NOMO-1 treated with dmso at 0.1 percent for 144 hours (cell line): ENCODE measurements around the gene LMAN1L.

ENCODE experiments used
- DNase-seq: peaks from one replicate; lab custom pipeline; 2025; ENCODE audit not compliant: unreplicated experiment; lab: John Stamatoyannopoulos, UW

LMAN1L gene

DNA sequence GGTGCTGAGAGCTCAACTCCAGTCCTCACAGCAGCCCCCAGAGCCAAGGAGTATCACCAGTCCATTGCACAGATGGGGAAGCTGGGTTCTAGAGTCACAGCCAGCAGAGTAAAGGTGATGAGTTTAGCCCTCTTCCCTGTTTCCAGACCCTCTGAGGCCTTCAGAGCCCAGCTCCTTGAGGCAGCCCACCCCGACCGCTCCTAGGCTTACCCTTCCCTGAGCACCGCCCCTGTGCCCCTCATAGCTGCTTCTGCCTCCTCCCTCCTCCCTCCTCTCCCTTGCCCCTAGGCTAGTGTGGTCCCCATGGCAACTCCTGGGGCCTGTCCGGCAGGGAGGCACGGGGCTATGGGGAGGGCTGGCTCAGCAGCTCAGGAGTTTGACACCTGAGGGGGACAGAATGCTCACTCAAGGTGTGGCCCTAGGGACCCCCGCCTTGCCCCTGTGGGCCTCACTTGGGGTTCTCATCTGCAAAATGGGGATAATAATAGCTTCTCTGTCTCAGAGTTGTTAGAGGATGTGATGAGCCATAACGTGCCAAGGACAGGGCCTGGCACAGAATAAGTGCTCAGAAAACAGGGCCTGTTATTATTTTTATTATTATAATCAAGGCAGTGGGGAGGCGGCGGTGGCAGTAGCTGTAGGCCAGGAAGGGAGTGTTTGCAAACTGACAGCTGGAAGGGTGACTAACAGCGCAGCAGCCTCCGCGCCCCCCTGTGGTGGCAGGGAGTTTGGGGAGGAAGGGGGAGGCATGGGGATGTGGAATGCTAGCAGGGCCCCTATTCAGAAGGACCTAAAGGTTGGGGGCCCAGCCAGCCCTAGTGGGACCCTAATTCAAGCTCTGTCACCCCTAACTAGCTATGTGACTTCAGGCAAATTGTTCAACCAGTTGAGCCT lies 19.3 kb upstream of the LMAN1L start:
- DNase-seq = no peak

DNA sequence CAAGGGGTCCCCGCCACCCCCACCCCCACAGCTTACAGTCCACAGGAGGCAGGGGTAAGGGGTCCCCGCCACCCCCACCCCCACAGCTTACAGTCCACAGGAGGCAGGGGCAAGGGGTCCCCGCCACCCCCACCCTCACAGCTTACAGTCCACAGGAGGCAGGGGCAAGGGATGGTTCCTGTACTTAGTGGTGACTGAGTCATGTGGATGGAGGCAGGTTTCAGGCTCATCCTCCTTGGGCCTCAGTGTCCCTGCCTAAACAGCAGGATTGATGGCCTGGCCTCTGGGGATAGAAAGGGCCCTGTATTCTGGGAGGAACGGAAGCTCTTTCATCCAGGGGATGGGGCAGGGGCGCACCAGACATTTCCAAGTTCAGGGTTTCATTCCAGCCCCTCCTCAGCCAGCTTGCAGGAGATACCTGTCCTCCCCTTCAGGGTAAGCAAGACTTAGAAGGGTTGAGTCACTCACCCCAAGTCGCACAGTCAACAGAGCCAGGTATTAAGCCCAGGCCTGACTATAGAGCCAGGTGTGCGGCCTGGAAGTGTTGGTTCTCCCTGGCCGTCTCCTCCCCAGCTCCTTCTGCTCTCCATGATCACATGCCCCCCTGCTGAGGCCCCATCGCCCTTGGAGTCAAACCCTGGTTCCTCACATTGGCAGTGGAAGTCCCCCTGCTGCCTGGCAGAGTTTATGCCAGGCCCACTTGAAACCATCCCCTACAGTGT lies 18.2 kb upstream of the LMAN1L start:
- DNase-seq = no peak

DNA sequence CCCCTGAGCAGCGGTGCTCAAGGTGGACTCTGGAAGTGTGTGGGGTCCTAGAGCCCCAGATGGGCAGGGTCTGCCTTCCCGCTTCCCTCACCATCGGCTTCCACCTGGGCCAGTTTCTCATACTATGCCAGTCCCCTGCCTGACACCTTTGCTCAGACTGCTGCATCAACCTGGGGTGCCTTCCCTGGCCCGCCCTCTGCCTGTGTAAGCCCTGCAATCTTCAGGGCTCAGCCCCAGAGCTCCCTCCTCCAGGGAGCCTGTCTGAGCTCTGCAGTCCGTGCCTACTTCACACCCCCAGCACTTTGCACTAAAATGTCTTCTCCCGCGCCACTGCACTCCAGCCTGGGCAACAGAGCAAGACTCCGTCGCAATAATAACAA lies 17.7 kb upstream of the LMAN1L start:
- no peak for DNase-seq

DNA sequence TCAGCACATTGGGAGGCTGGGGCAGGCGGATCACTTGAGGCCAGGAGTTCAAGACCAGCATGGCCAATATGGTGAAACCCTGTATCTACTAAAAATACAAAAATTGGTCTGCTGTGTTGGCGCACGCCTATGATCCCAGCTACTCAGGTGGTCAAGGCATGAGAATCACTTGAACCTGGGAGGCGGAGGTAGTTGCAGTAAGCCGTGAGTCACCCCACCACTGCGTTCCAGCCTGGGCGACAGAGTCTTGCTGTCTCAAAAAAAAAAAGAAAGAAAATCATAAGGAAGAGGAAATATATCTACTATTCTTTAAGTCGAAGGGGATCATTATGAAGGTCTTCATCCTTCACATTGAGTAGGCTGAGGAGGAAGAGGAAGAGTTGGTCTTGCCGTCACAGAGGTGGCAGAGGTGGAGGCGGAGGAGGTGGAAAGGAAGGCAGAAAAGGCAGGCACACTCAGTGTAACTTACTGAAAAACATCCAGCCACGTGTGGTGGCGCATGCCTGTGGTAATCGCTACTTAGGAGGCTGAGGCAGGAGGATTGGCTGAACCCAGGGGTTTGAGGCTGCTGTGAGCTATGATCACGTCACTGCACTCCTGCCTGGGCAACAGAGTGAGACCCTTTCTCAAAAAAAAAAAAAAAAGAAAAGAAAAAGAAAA lies 16.5 kb upstream of the LMAN1L start:
- DNase-seq = no peak

DNA sequence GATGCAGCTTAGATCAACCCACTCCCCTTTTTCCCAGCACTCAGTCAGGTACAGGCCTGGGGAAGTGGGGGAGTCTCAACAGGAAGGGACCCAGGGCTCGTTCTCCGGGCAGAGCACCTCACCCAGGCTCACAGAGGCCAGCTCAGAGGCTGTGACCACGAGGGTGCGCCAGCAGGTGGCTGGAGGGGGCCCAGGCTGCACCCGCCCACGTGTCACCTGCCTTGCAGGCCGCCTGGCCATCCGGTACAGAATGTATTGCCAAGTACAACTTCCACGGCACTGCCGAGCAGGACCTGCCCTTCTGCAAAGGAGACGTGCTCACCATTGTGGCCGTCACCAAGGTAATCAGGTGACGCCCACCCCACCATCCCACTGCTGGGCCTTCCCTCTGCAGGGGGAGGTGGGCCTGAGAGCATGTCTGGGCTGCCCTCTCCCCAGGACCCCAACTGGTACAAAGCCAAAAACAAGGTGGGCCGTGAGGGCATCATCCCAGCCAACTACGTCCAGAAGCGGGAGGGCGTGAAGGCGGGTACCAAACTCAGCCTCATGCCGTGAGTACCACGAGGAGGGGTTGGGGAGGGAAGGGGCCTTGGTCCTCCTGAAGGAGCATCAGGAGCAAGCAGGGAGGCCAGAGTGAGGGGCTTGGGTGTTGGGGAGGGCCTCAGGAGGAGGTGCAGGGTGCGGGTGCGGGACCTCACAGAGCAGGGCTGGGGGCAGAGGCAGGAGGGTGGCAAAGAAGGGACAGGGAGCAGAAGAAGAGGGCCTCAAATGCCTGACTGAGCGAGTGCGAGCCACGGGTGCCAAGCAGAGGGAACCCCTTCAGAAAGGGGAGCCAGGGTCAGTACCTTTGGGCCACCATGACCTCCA lies 14.0 kb upstream of the LMAN1L start:
- no peak for DNase-seq

DNA sequence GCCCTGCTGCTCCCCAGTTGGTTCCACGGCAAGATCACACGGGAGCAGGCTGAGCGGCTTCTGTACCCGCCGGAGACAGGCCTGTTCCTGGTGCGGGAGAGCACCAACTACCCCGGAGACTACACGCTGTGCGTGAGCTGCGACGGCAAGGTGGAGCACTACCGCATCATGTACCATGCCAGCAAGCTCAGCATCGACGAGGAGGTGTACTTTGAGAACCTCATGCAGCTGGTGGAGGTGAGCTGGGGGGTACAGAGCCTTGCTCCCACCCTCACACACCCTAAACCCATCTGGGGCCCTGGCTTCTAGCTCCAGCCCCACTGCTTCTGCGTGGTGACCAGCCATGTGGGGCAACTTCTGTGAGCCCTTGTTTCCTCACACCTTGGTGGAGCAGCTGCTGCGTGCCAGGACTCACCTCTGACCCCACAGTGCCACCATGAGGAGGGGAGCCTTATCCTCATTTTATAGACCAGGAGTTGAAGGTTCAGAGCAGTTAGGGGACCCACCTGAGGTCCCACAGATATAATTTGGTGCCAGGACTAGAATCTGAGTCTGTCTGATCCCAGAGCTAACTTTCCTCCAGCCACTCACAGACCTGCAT lies 13.3 kb upstream of the LMAN1L start:
- peak; percentile 27 for DNase-seq

DNA sequence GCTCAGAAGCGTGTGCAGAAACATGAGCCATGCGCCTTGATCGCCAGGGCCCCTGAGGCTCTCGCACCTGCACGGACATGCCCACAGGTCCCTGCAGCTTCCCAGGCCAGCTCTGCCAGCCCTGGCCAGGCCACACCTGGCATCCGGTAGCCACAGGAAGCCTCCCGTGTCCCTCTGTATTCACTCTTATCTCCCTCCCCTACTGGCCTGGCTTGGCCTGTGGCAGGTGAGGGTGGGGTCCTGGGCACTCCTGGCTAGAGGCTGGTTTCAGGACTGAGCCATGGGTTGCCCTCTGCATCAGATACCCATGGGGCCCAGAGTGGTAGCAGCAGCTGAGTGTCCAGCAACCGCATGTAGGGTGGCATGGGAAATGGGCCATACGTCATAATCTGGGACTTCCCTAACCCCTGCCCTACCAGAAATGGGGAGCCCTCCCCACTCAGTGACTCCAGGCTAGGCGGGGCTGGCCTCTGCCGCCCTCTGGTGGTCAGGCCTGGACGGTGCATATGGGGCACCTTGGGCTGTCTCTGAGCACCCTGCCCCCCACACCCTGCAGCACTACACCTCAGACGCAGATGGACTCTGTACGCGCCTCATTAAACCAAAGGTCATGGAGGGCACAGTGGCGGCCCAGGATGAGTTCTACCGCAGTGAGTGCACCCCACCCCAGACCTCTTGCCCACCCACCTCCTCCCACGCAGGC lies 12.6 kb upstream of the LMAN1L start:
- peak; percentile 88 for DNase-seq

DNA sequence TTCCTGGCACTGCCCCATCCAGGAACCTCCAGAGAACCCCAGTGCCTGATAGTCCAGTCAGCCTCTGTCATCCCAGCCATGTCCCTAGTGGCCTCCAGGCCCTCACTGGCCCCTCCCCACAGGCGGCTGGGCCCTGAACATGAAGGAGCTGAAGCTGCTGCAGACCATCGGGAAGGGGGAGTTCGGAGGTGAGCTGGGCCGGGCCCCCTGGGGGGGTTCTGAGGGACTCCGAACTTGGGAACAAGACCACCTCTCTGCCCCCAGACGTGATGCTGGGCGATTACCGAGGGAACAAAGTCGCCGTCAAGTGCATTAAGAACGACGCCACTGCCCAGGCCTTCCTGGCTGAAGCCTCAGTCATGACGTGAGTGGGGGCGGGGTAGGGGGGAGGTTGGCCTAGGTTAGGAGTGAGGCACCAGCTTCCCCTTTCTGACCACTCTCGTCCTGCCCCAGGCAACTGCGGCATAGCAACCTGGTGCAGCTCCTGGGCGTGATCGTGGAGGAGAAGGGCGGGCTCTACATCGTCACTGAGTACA lies 12.0 kb upstream of the LMAN1L start:
- DNase-seq = peak; percentile 50

DNA sequence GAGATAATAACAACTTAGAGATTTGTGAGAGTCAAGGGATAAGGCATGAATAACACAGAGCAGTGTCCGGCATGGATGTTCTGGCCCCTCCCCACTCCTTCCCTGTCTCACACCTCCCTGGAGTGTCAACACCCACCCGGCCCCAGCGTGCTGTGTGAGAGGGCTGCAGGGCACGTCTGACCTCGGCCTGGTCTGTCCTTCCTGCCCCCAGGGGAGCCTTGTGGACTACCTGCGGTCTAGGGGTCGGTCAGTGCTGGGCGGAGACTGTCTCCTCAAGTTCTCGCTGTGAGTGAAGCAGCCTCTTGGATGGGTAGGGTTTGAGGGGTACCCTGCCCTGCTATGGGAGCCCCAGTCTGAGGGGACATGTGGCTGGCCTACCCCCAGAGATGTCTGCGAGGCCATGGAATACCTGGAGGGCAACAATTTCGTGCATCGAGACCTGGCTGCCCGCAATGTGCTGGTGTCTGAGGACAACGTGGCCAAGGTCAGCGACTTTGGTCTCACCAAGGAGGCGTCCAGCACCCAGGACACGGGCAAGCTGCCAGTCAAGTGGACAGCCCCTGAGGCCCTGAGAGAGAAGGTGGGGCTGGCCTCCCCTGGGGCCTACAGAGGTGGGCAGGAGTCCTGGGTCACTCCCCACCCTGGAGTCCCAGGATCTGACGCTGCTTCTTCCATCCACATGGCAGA lies 11.2 kb upstream of the LMAN1L start:
- no peak for DNase-seq

DNA sequence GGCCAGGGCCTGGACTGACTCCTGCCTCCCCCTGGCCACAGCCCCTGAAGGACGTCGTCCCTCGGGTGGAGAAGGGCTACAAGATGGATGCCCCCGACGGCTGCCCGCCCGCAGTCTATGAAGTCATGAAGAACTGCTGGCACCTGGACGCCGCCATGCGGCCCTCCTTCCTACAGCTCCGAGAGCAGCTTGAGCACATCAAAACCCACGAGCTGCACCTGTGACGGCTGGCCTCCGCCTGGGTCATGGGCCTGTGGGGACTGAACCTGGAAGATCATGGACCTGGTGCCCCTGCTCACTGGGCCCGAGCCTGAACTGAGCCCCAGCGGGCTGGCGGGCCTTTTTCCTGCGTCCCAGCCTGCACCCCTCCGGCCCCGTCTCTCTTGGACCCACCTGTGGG lies 10.3 kb upstream of the LMAN1L start:
- no peak for DNase-seq

DNA sequence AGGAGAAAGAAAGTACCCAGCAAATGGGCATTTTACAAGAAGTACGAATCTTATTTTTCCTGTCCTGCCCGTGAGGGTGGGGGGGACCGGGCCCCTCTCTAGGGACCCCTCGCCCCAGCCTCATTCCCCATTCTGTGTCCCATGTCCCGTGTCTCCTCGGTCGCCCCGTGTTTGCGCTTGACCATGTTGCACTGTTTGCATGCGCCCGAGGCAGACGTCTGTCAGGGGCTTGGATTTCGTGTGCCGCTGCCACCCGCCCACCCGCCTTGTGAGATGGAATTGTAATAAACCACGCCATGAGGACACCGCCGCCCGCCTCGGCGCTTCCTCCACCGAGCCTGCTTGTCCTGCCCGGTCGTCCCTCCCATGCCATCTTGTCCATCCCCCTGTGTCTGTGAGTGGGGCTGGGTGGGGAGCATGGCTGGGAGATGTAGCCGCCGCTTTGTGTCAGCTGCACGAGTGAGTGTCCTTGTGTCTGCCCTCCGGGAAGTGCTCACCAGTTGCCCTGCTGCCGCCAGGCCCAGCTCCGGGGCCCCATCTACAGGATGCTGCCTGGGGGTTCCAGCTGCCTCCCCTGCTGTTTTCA lies 9.7 kb upstream of the LMAN1L start:
- DNase-seq = no peak

DNA sequence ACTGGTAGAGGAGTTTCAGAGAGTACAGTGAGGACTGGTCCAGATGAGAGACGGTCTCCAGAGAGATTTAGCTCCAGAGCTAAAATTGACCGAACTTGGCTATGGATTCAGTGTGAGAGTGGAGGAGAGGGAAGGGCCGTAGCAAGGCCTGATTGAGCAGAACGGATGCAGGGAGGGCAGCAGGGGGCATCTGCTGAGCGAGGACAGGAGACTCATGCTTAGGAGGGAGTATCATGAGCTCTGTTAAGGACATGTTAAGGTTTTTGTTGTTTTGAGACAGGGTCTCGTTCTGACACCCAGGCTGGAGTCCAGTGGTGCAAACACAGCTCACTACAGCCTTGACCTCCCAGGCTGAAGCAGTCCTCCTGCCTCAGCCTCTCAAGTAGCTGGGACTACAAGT lies 7.7 kb upstream of the LMAN1L start:
- DNase-seq = no peak

DNA sequence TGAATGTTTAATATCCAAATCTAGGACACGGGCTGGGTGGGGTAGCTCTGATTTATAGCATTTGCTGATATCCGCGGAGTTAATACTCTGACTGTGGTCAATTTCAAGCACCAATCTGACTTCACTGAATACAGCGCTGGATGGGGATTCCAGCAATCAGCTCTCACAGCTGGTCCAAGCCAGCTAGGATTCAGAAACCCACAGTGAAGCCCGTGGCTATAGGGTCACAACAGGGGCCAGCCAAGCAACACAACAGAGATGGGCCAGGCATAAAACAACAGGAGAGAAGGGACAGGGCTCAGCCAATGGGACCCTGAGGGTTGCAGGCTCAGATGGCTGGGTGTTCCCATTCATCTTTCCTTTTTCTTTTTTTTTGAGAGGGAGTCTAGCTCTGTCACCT lies 5.4 kb upstream of the LMAN1L start:
- no peak for DNase-seq

DNA sequence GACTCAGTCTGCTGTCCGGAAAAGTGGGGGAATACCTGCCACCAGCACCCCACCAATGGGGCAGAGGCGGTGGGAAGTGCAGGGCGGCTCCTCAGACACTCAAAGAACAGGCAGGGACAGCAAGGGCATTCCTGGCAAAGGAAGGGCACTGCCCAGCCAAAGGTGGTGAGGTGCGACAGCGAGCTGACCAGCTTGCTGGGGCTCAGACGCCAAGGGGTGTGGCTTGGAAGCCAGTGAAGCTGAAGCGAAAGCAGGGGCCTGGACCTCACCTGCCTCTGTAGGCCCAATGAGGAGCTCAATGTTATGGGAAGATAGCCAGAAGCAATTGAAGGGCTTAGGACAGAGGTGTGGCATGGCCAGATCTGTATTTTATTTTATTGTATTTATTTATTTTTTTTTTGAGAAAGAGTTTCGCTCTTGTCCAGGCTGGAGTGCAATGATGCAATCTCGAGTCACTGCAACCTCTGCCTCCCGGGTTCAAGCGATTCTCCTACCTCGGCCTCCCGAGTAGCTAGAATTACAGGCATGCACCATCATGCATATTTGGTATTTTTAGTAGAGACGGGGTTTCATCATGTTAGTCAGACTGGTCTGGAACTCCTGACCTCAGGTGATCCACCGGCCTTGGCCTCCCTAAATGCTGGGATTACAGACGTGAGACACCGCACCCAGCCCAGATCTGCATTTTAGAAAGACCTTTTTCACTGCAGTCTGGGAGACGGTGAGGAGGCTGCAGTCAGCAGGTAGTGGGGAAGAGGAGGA lies 4.4 kb upstream of the LMAN1L start:
- no peak for DNase-seq

DNA sequence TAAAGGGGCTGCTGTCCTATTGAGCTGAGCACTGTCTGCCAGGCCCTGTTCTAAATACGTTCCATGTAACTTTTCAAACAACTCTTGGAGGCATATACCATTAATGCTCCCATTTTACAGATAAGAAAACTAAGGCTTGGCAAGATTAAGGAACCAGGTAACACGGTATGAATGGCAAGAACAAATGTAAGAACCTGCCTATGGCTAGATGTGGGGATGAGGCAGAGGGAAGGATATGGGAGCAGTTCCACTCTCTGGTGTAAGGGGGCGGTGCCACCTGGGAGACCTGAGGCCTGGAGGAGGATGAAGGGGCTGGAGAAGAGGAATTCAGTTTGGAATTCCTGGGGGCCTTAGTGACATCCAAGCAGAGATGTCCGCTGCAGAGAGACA lies 3.8 kb upstream of the LMAN1L start:
- no peak for DNase-seq

DNA sequence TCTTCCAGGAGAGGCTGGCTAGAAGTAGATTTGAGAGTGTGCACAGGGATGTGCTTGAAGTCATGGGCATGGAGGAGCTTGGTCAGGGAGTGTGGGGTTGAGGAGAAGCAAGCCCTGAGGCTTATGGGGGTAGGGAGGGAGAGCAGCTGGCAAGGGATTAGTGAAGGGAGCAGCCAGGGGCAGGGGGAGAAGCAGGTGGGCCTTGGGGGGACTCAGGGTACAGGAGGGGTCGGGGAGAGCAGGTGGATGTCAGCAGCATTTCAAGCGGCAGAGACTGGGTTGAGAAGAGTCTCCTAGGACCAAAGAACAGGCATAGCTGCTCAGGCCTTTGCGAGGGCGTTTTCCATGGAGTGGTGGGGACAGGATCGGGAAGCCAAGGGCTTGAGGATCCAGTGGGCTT lies 3.4 kb upstream of the LMAN1L start:
- no peak for DNase-seq

DNA sequence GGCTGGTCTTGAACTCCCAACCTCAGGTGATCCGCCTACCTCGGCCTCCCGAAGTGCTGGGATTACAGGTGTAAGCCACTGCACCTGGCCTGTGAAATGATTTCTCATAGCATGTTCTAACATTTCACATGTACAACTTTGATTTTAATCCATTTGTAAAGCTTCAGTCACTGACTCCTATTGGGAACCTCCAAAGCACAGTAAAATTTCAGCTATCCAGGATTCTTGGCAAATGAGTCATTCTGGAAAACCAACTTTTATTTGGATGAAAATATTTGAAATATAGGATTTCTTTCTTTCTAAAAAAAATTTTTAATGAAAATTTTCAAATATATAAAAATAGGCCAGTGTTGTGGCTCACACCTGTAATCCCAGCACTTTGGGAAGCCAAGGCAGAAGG lies 2.7 kb upstream of the LMAN1L start:
- DNase-seq = no peak
